Activated CD8-positive, alpha-beta memory T cell treated with anti-CD3 and anti-CD28 coated beads, Interleukin-2, amount 10 ng/mL, durations not matched to agents 7 days and 5 days (primary cell): ENCODE data around the gene TP53I13. TPM values are rescaled to one million over a fixed set of nuclear protein-coding genes. Genes with fewer than 3 reads are reported as not detected.

ENCODE experiments used
- ATAC-seq: fragments of 150-1000 bp; cut with Tn5 transposase; one replicate; pipeline ENCODE4 v1.10.0; 2021; ENCODE audit warnings: moderate library complexity
- CTCF ChIA-PET: fragments of 350-600 bp; sonication (Branson Sonifier 250); formaldehyde crosslinking; loops from one replicate; lab custom pipeline; 2021; ENCODE audit warnings: antibody characterized with exemption; lab: Charles Lee
- DNase-seq: peaks from one replicate; pipeline ENCODE4 v3.0.0-alpha.2; 2020
- H3K27ac Mint-ChIP-seq: one replicate; pipeline ENCODE4 v1.8.0; 2021; ENCODE audit warnings: mild to moderate bottlenecking, mixed read lengths
- H3K27me3 Mint-ChIP-seq: one replicate; pipeline ENCODE4 v1.8.0; 2021; ENCODE audit warnings: mixed read lengths
- H3K36me3 Mint-ChIP-seq: one replicate; pipeline ENCODE4 v1.8.0; 2021; ENCODE audit warnings: mild to moderate bottlenecking, mixed read lengths
- H3K4me1 Mint-ChIP-seq: one replicate; pipeline ENCODE4 v1.8.0; 2021; ENCODE audit warnings: mixed read lengths
- H3K4me3 Mint-ChIP-seq: one replicate; pipeline ENCODE4 v1.8.0; 2021; ENCODE audit warnings: mild to moderate bottlenecking, moderate library complexity, mixed read lengths
- H3K9me3 Mint-ChIP-seq: one replicate; pipeline ENCODE4 v1.8.0; 2022; ENCODE audit warnings: low read depth, mixed read lengths
- total RNA-seq, 2 experiments: library from RNA; stranded (reverse); gene quantifications; one replicate each; pipeline ENCODE4 v1.2.3, GENCODE V29; 2021

Gene TP53I13
- total RNA-seq, 2 experiments from 2014 or later, result 97.0 to 131 TPM

DNA sequence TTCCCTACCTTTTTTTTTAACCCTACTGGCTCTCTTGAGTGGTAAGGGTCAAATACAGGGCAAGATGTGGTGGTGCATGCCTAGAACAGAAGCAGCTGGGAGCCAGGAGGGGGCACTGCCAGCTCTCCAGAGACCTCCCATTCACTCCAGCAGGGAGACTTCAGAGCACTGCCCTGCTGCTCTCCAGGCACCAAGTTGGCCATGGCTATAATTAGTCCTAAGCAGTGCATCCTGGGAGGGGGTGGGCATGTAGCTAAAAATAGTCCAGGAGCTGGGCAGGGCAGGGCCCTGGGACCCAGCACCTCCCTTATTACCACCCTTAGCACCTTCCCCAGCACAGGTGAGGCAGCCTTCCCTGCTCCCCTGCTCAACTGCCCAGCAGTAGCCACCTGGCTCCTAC lies 50.8 kb downstream of the TP53I13 start:
- CTCF ChIA-PET, result interaction anchor here (1.0 to 24.4 kb wide), 9 partner anchors 8 to 312 kb away, joined by 3 to 458 read pairs (median 40); partner anchors contain the start of genes ABHD15, SSH2 and TP53I13
- H3K4me3 Mint-ChIP-seq, result no peak overlapping the region
- peaks cover 58% of the 10 kb centered on the region for H3K4me1 Mint-ChIP-seq
- H3K9me3 Mint-ChIP-seq, result no peaks in the 10 kb centered on the region
- H3K27ac Mint-ChIP-seq, result no peak overlapping the region
- H3K36me3 Mint-ChIP-seq, result no peaks in the 10 kb centered on the region
- DNase-seq (no peak), ATAC-seq (no peak)
- peaks cover 18% of the 10 kb centered on the region for H3K27me3 Mint-ChIP-seq

DNA sequence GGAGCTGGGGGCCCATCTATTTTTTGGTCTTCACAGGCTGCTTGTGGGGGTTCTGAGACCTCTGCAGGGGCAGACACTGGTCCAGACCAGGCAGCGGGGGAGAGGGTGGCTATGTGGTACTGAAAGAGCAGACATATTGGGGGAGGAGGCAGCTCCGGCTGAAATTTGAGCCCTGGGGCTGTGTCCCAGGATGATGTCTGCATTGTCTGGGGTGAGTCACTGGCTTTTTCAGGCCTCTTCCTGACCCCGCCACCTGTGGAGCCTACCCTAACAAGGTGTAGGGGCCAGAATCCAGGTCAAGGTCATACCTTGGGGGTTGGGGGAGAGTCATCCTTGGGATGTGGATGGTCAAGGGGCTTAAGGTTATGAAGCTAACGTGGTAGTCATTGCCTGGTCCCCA lies 51.8 kb downstream of the TP53I13 start:
- no peak for DNase-seq
- H3K27me3 Mint-ChIP-seq, result peaks cover 18% of the 10 kb centered on the region
- no peaks in the 10 kb centered on the region for H3K9me3 Mint-ChIP-seq
- H3K4me3 Mint-ChIP-seq, result no peak overlapping the region
- H3K4me1 Mint-ChIP-seq, result peaks cover 58% of the 10 kb centered on the region
- ATAC-seq, result no peak
- no peak overlapping the region for H3K27ac Mint-ChIP-seq
- CTCF ChIA-PET, result interaction anchor here (0.9 to 24.4 kb wide), 5 partner anchors 19 to 158 kb away, joined by 3 to 458 read pairs (median 40); partner anchors contain the start of genes ABHD15 and TP53I13
- H3K36me3 Mint-ChIP-seq, result no peaks in the 10 kb centered on the region

DNA sequence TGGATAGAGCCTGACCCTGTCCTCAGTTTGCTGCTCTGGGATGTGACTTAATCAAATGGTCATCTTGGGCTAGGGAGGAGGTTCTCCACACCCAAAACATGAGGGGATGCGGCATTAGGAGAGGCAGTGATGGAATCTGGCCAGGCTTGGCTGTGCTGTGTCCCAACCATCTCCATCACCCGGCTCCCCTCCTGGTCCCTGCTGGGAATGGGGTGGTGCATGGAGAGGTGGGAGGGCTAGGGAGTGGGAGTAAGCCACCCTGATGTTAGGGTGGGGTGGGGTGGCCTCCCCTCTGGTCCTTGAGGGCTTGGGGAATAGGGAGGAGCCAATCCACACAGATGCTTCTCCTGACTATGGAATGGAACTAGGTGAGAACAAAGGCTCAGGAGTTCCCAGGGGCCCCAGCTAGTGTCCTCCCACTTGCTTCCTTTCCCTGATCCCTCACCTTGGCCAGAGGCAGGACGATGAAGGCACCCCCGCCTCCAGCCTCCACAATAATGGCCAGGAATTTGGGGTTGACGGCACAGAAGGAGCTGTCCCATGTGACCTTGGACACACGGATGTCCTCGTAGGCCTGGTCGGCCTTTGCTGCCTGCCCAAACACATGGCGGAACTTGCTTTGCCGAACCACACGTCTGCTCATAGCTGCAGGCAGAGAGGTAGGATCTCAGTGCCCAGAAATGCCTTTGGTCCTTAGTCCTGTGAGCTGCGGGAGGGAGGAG lies 52.4 kb downstream of the TP53I13 start:
- peaks cover 18% of the 10 kb centered on the region for H3K27me3 Mint-ChIP-seq
- H3K27ac Mint-ChIP-seq, result no peak overlapping the region
- H3K4me3 Mint-ChIP-seq, result peak overlapping the region; percentile 40
- ATAC-seq (no peak), DNase-seq (no peak)
- CTCF ChIA-PET, result interaction anchor here (0.9 to 24.4 kb wide), 6 partner anchors 18 to 187 kb away, joined by 3 to 458 read pairs (median 23); partner anchors contain the start of genes ABHD15 and TP53I13
- H3K9me3 Mint-ChIP-seq, result no peaks in the 10 kb centered on the region
- peaks cover 60% of the 10 kb centered on the region for H3K4me1 Mint-ChIP-seq
- H3K36me3 Mint-ChIP-seq, result no peaks in the 10 kb centered on the region

DNA sequence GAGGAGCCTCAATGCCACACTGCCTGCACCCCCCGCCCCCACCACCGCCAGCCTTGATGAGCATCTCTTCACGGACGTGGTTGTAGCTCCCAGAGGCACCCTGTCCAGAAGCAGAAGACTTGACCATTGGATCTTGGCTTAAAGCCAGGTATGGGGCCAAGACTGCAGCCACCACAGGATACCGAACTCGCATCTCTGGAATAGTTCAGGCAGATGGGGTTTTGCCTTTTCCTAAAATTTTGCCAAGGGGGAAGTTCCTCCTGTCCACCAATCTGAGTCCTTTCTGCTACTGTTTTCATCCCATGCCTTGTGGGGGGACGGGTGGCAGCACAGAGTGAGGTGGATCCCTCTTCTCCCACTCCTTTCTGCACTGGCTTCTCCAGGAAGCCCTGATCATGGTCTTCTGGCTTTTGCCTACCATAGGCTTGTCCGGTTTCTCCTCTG lies 53.3 kb downstream of the TP53I13 start:
- Mint-ChIP-seq H3K4me3 (peak overlapping the region; percentile 65), H3K9me3 (no peaks in the 10 kb centered on the region), H3K4me1 (peaks cover 51% of the 10 kb centered on the region), H3K27me3 (peaks cover 18% of the 10 kb centered on the region), H3K36me3 (no peaks in the 10 kb centered on the region), H3K27ac (no peak overlapping the region)
- no peak for DNase-seq
- CTCF ChIA-PET, result interaction anchor here (0.9 to 24.4 kb wide), 4 partner anchors 17 to 186 kb away, joined by 3 to 458 read pairs (median 22); partner anchors contain the start of genes ABHD15 and TP53I13
- ATAC-seq, result no peak

Other genes starting within 250 kb of the TP53I13 start
- 10 to 100 TPM; 41.8 to 58.7 TPM for gene TAOK1, start 178.3 kb upstream of the TP53I13 start, total RNA-seq
- gene ABHD15, start 1.7 kb upstream of the TP53I13 start, total RNA-seq, result 10 to 100 TPM; 20.0 to 20.3 TPM
- 10 to 100 TPM; 69.5 to 79.5 TPM for gene GIT1, start 20.9 kb downstream of the TP53I13 start, total RNA-seq
- gene ANKRD13B, start 24.4 kb downstream of the TP53I13 start, total RNA-seq, result 10 to 100 TPM; 15.6 to 20.1 TPM
- 1 to 10 TPM; 2.7 to 7.0 TPM for gene CORO6, start 54.2 kb downstream of the TP53I13 start, total RNA-seq